Ammon's horn (tissue), 1 donor: ENCODE results near the gene AKAP12.
"Not testable (repeated sequence)": the region's sequence is repeated elsewhere in the genome, so short reads cannot be mapped to it uniquely, and the experiment has no call there.

Source experiments
- DNase-seq: peaks from one replicate; pipeline ENCODE4 v3.0.0-alpha.2; 2016; ENCODE audit warnings: low spot score

The AKAP12 gene

GRCh38 chr6:151310279-151310678 lies 70.5 kb downstream of the AKAP12 start:
- DNase-seq = no peak

GRCh38 chr6:151310852-151311767 lies 71.3 kb downstream of the AKAP12 start:
- DNase-seq = no peak

GRCh38 chr6:151313066-151313491 lies 73.3 kb downstream of the AKAP12 start:
- no peak for DNase-seq

- not testable (repeated sequence) for DNase-seq
Measured at GRCh38 chr6:151315661-151316060, 75.9 kb downstream of the AKAP12 start.

GRCh38 chr6:151317103-151317994 lies 77.6 kb downstream of the AKAP12 start:
- no peak for DNase-seq

GRCh38 chr6:151317995-151318365 lies 78.2 kb downstream of the AKAP12 start:
- DNase-seq = no peak

GRCh38 chr6:151320140-151320539 lies 80.4 kb downstream of the AKAP12 start:
- no peak for DNase-seq

- DNase-seq = no peak
Measured at GRCh38 chr6:151321438-151321837, 81.7 kb downstream of the AKAP12 start.

- no peak for DNase-seq
Measured at GRCh38 chr6:151322570-151322969, 82.8 kb downstream of the AKAP12 start.

GRCh38 chr6:151323791-151324487 lies 84.2 kb downstream of the AKAP12 start:
- peak; percentile 89 for DNase-seq

GRCh38 chr6:151324488-151324825 lies 84.7 kb downstream of the AKAP12 start:
- no peak for DNase-seq

- peak; percentile 35 for DNase-seq
Measured at GRCh38 chr6:151325075-151326050, 85.6 kb downstream of the AKAP12 start.

GRCh38 chr6:151326116-151326825 lies 86.5 kb downstream of the AKAP12 start:
- DNase-seq = no peak

- no peak for DNase-seq
Measured at GRCh38 chr6:151327101-151327500, 87.3 kb downstream of the AKAP12 start.

GRCh38 chr6:151330130-151330696 lies 90.4 kb downstream of the AKAP12 start:
- DNase-seq = no peak

GRCh38 chr6:151335930-151336329 lies 96.2 kb downstream of the AKAP12 start:
- no peak for DNase-seq

- no peak for DNase-seq
Measured at GRCh38 chr6:151338651-151339200, 99.0 kb downstream of the AKAP12 start.

GRCh38 chr6:151339369-151339768 lies 99.6 kb downstream of the AKAP12 start:
- DNase-seq = no peak

- no peak for DNase-seq
Measured at GRCh38 chr6:151340219-151340978, 100.6 kb downstream of the AKAP12 start.
